Keratinocyte (primary cell): ENCODE measurements around the gene ACAD11. TPM values are rescaled to one million over a fixed set of nuclear protein-coding genes. Genes with fewer than 3 reads are reported as not detected.

Source experiments
- DNase-seq: peaks from one replicate; pipeline ENCODE4 v3.0.0-alpha.2; 2011; ENCODE audit warnings: low read depth, missing footprints, low spot score
- FAIRE-seq: peaks from 2 replicates; lab custom pipeline; 2011; peaks lifted over from hg19 to GRCh38; lab: Jason Lieb, UNC
- H2AFZ ChIP-seq: 2 replicates; pipeline ENCODE4 v1.6.0; 2012; ENCODE audit warnings: low read length, control low read depth, inconsistent platforms; ENCODE audit not compliant: control insufficient read depth
- H3K27ac ChIP-seq: 2 replicates; pipeline ENCODE4 v1.5.1; 2011; ENCODE audit warnings: low read length; ENCODE audit not compliant: control insufficient read depth, insufficient read depth
- H3K27me3 ChIP-seq: 3 replicates; pipeline ENCODE4 v1.6.0; 2011; ENCODE audit warnings: low read length; ENCODE audit not compliant: control insufficient read depth, insufficient read depth; ENCODE audit errors: extremely low read depth
- H3K36me3 ChIP-seq, 2 experiments: 2 replicates in 1 of 2; 3 replicates in 1 of 2; pipeline ENCODE4 v1.5.1; 2011; ENCODE audit warnings: low read length in 2 of 2, mild to moderate bottlenecking in 1 of 2; ENCODE audit not compliant: control insufficient read depth in 2 of 2, insufficient read depth in 2 of 2; ENCODE audit errors: extremely low read depth in 1 of 2
- H3K4me1 ChIP-seq: 3 replicates; pipeline ENCODE4 v1.5.1; 2011; ENCODE audit warnings: low read length; ENCODE audit not compliant: control insufficient read depth, insufficient read depth; ENCODE audit errors: extremely low read depth
- H3K4me2 ChIP-seq: 3 replicates; pipeline ENCODE4 v1.6.0; 2011; ENCODE audit warnings: low read depth, low read length; ENCODE audit not compliant: control insufficient read depth, insufficient read depth; ENCODE audit errors: extremely low read depth
- H3K4me3 ChIP-seq, 3 experiments: fragments of 200-600 bp in 1 of 3; sonication (generic) in 1 of 3; 2 replicates in 2 of 3; 3 replicates in 1 of 3; pipeline ENCODE4 v1.5.1; 2011 to 2016; ENCODE audit warnings: low read length in 3 of 3, mild to moderate bottlenecking in 3 of 3, control low read depth in 2 of 3, inconsistent platforms in 1 of 3, low read depth in 1 of 3, mixed read lengths in 1 of 3, mixed run types in 1 of 3, moderate library complexity in 1 of 3; ENCODE audit not compliant: control insufficient read depth in 2 of 3, insufficient read depth in 2 of 3; ENCODE audit errors: extremely low read depth in 1 of 3
- H3K79me2 ChIP-seq: 2 replicates; pipeline ENCODE4 v1.6.0; 2012; ENCODE audit warnings: low read length; ENCODE audit not compliant: control insufficient read depth, insufficient read depth
- H3K9ac ChIP-seq: 3 replicates; pipeline ENCODE4 v1.6.0; 2011; ENCODE audit warnings: low read length; ENCODE audit not compliant: control insufficient read depth, insufficient read depth; ENCODE audit errors: extremely low read depth
- H3K9me1 ChIP-seq: 3 replicates; pipeline ENCODE4 v1.6.0; 2011; ENCODE audit warnings: low read length; ENCODE audit not compliant: control insufficient read depth, insufficient read depth; ENCODE audit errors: extremely low read depth
- H3K9me3 ChIP-seq: 2 replicates; pipeline ENCODE4 v1.5.1; 2012; ENCODE audit warnings: low read depth, low read length; ENCODE audit not compliant: control insufficient read depth
- H4K20me1 ChIP-seq: 3 replicates; pipeline ENCODE4 v1.6.0; 2011; ENCODE audit warnings: low read length; ENCODE audit not compliant: control insufficient read depth, insufficient read depth; ENCODE audit errors: extremely low read depth
- CTCF ChIP-seq, 3 experiments: IDR thresholded peaks in 1 of 3; conservative IDR thresholded peaks in 1 of 3; optimal IDR thresholded peaks in 1 of 3; 2 replicates in 2 of 3; 3 replicates in 1 of 3; pipeline versions ENCODE3 to v1.5.1; 2011; ENCODE audit warnings: low read length in 3 of 3, mild to moderate bottlenecking in 3 of 3, moderate library complexity in 2 of 3, control low read depth in 1 of 3, inconsistent platforms in 1 of 3; ENCODE audit not compliant: insufficient read depth in 2 of 3; ENCODE audit errors: extremely low read depth in 1 of 3
- EZH2 ChIP-seq: IDR thresholded peaks from one replicate; pipeline ENCODE4 v1.6.1; 2012; ENCODE audit warnings: inconsistent platforms, mild to moderate bottlenecking, low read length, moderate library complexity
- dilution Hi-C: fragments of 300-500 bp; cut with MboI; formaldehyde crosslinking; loops from one replicate; pipeline ENCODE4 v1.7.0; 2020; ENCODE audit warnings: low sequenced_read_pairs; ENCODE audit not compliant: extremely low pct_ligation_motif_present
- polyA plus RNA-seq, 5 experiments: library from polyadenylated mRNA; depleted of rRNA in 3 of 5; stranded (reverse) in 3 of 5; stranded (forward) in 1 of 5; unstranded in 1 of 5; fragments of >200 nt; gene quantifications; 1 replicate in 1 of 5; 2 replicates in 3 of 5; 3 replicates in 1 of 5; pipeline versions ENCODE4 v1.2.1 to v1.2.3, GENCODE V29; 2011 to 2012; ENCODE audit warnings: missing spikeins in 2 of 5, low read depth in 1 of 5, low replicate concordance in 1 of 5

Gene ACAD11
- polyA plus RNA-seq, 1 donor (not counting 4 experiments of a cell fraction or from before 2014, with no cell fraction given), result 32.1 TPM

GRCh38 chr3:132598181-132598580 is 61.4 kb downstream of the ACAD11 start:
- peaks cover 29% of the 10 kb centered on the region for H3K4me1 ChIP-seq
- no peaks in the 10 kb centered on the region for H3K9me1 ChIP-seq
- H3K9me3 ChIP-seq, result no peaks in the 10 kb centered on the region
- FAIRE-seq (no peak), DNase-seq (no peak)
- no peaks in the 10 kb centered on the region for H3K27me3 ChIP-seq
- dilution Hi-C loops, result no loop called here
- TF ChIP-seq CTCF (optimal IDR thresholded peaks at IDR 0.05 in 1 of 3, IDR thresholded peaks at IDR 0.05 in 1 of 3, conservative IDR thresholded peaks at IDR 0.05 in 1 of 3; ENCODE audit: extremely low read depth in 1 of 3, insufficient read depth in 2 of 3, low read length in 3 of 3) (no peak), EZH2 (no peak)
- H3K27ac ChIP-seq, result no peak overlapping the region
- H3K79me2 ChIP-seq, result no peaks in the 10 kb centered on the region
- peak overlapping the region; percentile 8 for H2AFZ ChIP-seq
- no peak overlapping the region for H3K9ac ChIP-seq
- H4K20me1 ChIP-seq, result no peaks in the 10 kb centered on the region
- H3K4me3 ChIP-seq, result peak overlapping the region in 1 of 3 experiments; percentile 36
- no peaks in the 10 kb centered on the region for H3K36me3 ChIP-seq
- peak overlapping the region; percentile 83 for H3K4me2 ChIP-seq

DNA sequence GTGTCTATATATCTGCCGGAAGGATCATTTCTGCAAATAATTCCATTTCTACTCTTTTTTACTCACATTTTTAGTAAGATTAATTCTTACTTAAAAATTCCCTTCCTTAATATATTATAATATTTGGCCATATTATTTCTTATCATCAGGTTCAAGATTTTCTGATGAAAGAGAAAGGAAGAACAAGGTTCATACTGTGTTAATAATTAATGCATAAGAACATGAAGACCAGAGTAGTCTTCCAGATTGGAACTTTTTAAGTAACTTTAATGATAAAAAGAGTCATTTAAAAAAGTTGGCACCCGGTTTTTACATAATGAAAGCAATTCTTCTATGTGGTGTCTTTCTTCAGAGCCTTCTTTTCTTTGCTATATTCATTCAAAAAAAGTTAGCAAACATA is 61.9 kb downstream of the ACAD11 start:
- no peaks in the 10 kb centered on the region for H3K9me3 ChIP-seq
- H3K4me1 ChIP-seq, result peaks cover 30% of the 10 kb centered on the region
- TF ChIP-seq CTCF (optimal IDR thresholded peaks at IDR 0.05 in 1 of 3, IDR thresholded peaks at IDR 0.05 in 1 of 3, conservative IDR thresholded peaks at IDR 0.05 in 1 of 3; ENCODE audit: extremely low read depth in 1 of 3, insufficient read depth in 2 of 3, low read length in 3 of 3) (no peak), EZH2 (no peak)
- H3K4me2 ChIP-seq, result peak overlapping the region; percentile 83
- no peaks in the 10 kb centered on the region for H3K36me3 ChIP-seq
- no peaks in the 10 kb centered on the region for H4K20me1 ChIP-seq
- no peaks in the 10 kb centered on the region for H3K79me2 ChIP-seq
- H2AFZ ChIP-seq, result no peak overlapping the region
- H3K27me3 ChIP-seq, result no peaks in the 10 kb centered on the region
- peak overlapping the region in 2 of 3 experiments; percentile 29 to 63 for H3K4me3 ChIP-seq
- FAIRE-seq (no peak), DNase-seq (no peak)
- H3K27ac ChIP-seq, result peak overlapping the region; percentile 13
- no peaks in the 10 kb centered on the region for H3K9me1 ChIP-seq
- dilution Hi-C loops, result no loop called here
- peak overlapping the region; percentile 1 for H3K9ac ChIP-seq
